ENCODE data around the gene CROCC.

DNA sequence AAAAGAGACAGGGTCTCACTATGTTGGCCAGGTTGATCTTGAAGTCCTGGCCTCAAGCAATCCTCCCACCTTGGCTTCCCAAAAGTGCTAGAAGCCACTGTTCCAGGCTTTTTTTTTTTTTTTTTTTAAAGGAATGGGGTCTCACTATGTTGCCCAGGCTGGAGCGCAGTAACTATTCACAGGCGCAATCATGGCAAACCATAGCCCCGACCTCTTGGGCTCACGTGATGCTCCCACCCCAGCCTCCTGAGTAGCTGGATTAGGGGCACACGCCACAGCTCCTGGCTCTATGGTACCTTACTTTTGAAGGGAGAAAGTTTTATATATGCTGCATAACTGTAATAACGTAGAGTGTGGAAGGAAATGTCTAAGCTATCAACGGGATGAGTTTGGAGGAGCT lies 95.7 kb downstream of the CROCC start:
- TF ChIP-seq, protein P1, sequence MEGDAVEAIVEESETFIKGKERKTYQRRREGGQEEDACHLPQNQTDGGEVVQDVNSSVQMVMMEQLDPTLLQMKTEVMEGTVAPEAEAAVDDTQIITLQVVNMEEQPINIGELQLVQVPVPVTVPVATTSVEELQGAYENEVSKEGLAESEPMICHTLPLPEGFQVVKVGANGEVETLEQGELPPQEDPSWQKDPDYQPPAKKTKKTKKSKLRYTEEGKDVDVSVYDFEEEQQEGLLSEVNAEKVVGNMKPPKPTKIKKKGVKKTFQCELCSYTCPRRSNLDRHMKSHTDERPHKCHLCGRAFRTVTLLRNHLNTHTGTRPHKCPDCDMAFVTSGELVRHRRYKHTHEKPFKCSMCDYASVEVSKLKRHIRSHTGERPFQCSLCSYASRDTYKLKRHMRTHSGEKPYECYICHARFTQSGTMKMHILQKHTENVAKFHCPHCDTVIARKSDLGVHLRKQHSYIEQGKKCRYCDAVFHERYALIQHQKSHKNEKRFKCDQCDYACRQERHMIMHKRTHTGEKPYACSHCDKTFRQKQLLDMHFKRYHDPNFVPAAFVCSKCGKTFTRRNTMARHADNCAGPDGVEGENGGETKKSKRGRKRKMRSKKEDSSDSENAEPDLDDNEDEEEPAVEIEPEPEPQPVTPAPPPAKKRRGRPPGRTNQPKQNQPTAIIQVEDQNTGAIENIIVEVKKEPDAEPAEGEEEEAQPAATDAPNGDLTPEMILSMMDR (IDR thresholded peaks at IDR 0.05), result no peak
- TF ChIP-seq POLR2A (IDR thresholded peaks at IDR 0.05) (no peak), EP300 (IDR thresholded peaks at IDR 0.05) (no peak), POLR2AphosphoS5 (IDR thresholded peaks at IDR 0.05) (no peak)
